ENCODE measurements around the gene OR51B2. TPM values are rescaled to one million over a fixed set of nuclear protein-coding genes. Genes with fewer than 3 reads are reported as not detected.

The OR51B2 gene
- total and polyA plus RNA-seq, 4 donors, result 0.17 to 0.37 TPM; not detected in 2

DNA sequence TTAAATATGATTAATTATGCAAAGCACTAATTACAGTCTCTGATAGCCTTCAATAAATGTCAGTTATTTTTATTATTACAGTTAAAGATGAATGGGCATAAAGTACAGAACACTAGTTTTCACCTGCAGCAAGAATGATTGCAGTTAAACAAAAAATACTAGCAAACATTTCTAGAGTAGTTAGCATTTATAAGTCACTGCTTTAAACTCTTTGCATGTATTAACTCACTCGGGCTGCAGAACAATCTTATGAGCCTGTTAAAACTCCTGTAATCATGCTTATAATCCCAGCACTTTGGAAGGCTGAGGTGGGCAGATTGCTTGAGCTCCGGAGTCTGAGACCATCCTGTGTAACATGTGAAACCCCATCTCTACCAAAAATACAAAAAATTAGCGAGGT is 37.2 kb downstream of the OR51B2 start:
- no peak overlapping the region for H3K9ac ChIP-seq (ENCODE audit: low read depth in 1 of 2, low read length in 2 of 2)
- no peaks in the 10 kb centered on the region for H3K4me1 ChIP-seq (ENCODE audit: control insufficient read depth in 4 of 4, insufficient read depth in 4 of 4, low read length in 3 of 4)
- 79% methylated on average over 3 of the region's 3 CpGs for WGBS
- H3K4me3 ChIP-seq (ENCODE audit: low read depth in 1 of 3, low read length in 3 of 3), result no peak overlapping the region
- H3K27me3 ChIP-seq (ENCODE audit: control insufficient read depth in 4 of 4, insufficient read depth in 4 of 4, low read length in 3 of 4), result no peaks in the 10 kb centered on the region
- no peak for TF ChIP-seq FOXA1 (IDR thresholded peaks at IDR 0.05)
- no peak for TF ChIP-seq RXRA (IDR thresholded peaks at IDR 0.05)
- no peak for TF ChIP-seq NR2F2 (IDR thresholded peaks at IDR 0.05)
- no peak for TF ChIP-seq HNF4A (conservative IDR thresholded peaks at IDR 0.05)
- TF ChIP-seq, protein P1, sequence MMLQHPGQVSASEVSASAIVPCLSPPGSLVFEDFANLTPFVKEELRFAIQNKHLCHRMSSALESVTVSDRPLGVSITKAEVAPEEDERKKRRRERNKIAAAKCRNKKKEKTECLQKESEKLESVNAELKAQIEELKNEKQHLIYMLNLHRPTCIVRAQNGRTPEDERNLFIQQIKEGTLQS (IDR thresholded peaks at IDR 0.05), result no peak
- no peak for TF ChIP-seq HNF4G (IDR thresholded peaks at IDR 0.05)
- TF ChIP-seq REST (IDR thresholded peaks at IDR 0.05), result no peak
- no peak for TF ChIP-seq SP1 (IDR thresholded peaks at IDR 0.05)
- no peak for TF ChIP-seq TAF1 (conservative IDR thresholded peaks at IDR 0.05)
- TF ChIP-seq JUND (IDR thresholded peaks at IDR 0.05), result no peak
- TF ChIP-seq, protein P2, sequence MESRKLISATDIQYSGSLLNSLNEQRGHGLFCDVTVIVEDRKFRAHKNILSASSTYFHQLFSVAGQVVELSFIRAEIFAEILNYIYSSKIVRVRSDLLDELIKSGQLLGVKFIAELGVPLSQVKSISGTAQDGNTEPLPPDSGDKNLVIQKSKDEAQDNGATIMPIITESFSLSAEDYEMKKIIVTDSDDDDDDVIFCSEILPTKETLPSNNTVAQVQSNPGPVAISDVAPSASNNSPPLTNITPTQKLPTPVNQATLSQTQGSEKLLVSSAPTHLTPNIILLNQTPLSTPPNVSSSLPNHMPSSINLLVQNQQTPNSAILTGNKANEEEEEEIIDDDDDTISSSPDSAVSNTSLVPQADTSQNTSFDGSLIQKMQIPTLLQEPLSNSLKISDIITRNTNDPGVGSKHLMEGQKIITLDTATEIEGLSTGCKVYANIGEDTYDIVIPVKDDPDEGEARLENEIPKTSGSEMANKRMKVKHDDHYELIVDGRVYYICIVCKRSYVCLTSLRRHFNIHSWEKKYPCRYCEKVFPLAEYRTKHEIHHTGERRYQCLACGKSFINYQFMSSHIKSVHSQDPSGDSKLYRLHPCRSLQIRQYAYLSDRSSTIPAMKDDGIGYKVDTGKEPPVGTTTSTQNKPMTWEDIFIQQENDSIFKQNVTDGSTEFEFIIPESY (IDR thresholded peaks at IDR 0.05), result no peak
- TF ChIP-seq YY1 (IDR thresholded peaks at IDR 0.05), result no peak
- TF ChIP-seq MAX (IDR thresholded peaks at IDR 0.05), result no peak
- no peak for TF ChIP-seq FOXA2 (IDR thresholded peaks at IDR 0.05)
- H3K27ac ChIP-seq (ENCODE audit: low read depth in 1 of 2, low read length in 2 of 2), result no peak overlapping the region
- no peaks in the 10 kb centered on the region for H3K9me3 ChIP-seq (ENCODE audit: control insufficient read depth in 4 of 4, low read length in 3 of 4)
- H3K36me3 ChIP-seq (ENCODE audit: control insufficient read depth in 4 of 4, insufficient read depth in 3 of 4, low read depth in 1 of 4, low read length in 3 of 4), result no peaks in the 10 kb centered on the region
- DNase-seq (ENCODE audit: low spot score), result no peak

DNA sequence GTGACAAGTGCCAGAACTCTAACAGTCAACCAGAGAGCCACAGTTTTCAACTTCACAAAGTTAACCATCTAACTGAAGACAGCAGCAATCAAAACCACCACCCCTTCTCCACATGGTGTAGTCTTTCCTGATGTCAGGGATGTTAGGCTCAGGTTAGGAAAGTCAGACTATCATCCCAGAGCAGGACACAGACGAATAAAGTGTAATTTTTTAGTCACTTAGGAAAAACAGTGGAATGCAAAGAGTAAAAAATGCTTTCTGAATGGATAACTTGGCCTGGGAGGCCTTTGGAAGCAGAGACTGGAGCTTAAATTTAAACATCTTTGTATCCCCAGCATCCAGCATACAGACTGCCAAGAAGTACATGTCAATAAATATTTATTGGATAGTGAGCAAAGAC is 37.7 kb downstream of the OR51B2 start:
- Histone ChIP-seq H3K4me1 (ENCODE audit: control insufficient read depth in 4 of 4, insufficient read depth in 4 of 4, low read length in 3 of 4) (no peaks in the 10 kb centered on the region), H3K4me3 (ENCODE audit: low read depth in 1 of 3, low read length in 3 of 3) (no peak overlapping the region), H3K9ac (ENCODE audit: low read depth in 1 of 2, low read length in 2 of 2) (no peak overlapping the region), H3K9me3 (ENCODE audit: control insufficient read depth in 4 of 4, low read length in 3 of 4) (no peaks in the 10 kb centered on the region), H3K27me3 (ENCODE audit: control insufficient read depth in 4 of 4, insufficient read depth in 4 of 4, low read length in 3 of 4) (no peaks in the 10 kb centered on the region), H3K36me3 (ENCODE audit: control insufficient read depth in 4 of 4, insufficient read depth in 3 of 4, low read depth in 1 of 4, low read length in 3 of 4) (no peaks in the 10 kb centered on the region), H3K27ac (ENCODE audit: low read depth in 1 of 2, low read length in 2 of 2) (no peak overlapping the region)
- no peak for DNase-seq (ENCODE audit: low spot score)
- WGBS, result 52% methylated on average over 1 of the region's 1 CpG
- TF ChIP-seq YY1 (IDR thresholded peaks at IDR 0.05) (no peak), FOXA1 (IDR thresholded peaks at IDR 0.05) (no peak), RAD21 (IDR thresholded peaks at IDR 0.05) (no peak), REST (IDR thresholded peaks at IDR 0.05) (no peak), JUND (IDR thresholded peaks at IDR 0.05) (no peak), EGR1 (IDR thresholded peaks at IDR 0.05; ENCODE audit: low read depth in 2 of 2) (no peak), HNF4G (IDR thresholded peaks at IDR 0.05) (no peak), MAX (IDR thresholded peaks at IDR 0.05) (no peak), TAF1 (conservative IDR thresholded peaks at IDR 0.05) (no peak), HNF4A (conservative IDR thresholded peaks at IDR 0.05) (no peak), CTCF (IDR thresholded peaks at IDR 0.05; ENCODE audit: low read depth, low read length, missing input control) (no peak), NR2F2 (IDR thresholded peaks at IDR 0.05) (no peak), GABPA (IDR thresholded peaks at IDR 0.05 in 1 of 2, conservative IDR thresholded peaks at IDR 0.05 in 1 of 2) (no peak), FOXA2 (IDR thresholded peaks at IDR 0.05) (no peak)
- TF ChIP-seq, protein P2 (IDR thresholded peaks at IDR 0.05), result no peak
